ENCODE measurements around the gene FER. TPM values are rescaled to one million over a fixed set of nuclear protein-coding genes. Genes with fewer than 3 reads are reported as not detected.
"Not testable (repeated sequence)": the region's sequence is repeated elsewhere in the genome, so short reads cannot be mapped to it uniquely, and the experiment has no call there.

FER gene
- total RNA-seq (8.8 TPM), polyA plus RNA-seq (2.8 TPM)
- long read RNA-seq, donor 1: 0 reads
- long read RNA-seq, donor 2: 0 reads
- long read RNA-seq, donor 3: 0 reads
- long read RNA-seq, donor 4: 0 reads
- long read RNA-seq, donor 5, partial matches to known transcripts: 0 of 1 reads
- long read RNA-seq, donor 5, other reads (novel, unspliced or antisense): 0 of 1 reads
- long read RNA-seq, donor 6: 0 reads
- long read RNA-seq, donor 7: 0 reads
- long read RNA-seq, donor 8: 0 reads
- long read RNA-seq, donor 9: 0 reads
- long read RNA-seq, donor 10: 0 reads

- WGBS: 2% methylated on average over 21 of the region's 21 CpGs
- H3K4me1 ChIP-seq (ENCODE audit: control insufficient read depth in 2 of 2, insufficient read depth in 2 of 2, low read length in 2 of 2): peaks cover 0 to 5% of the 10 kb centered on the region in 2 donors
- DNase-seq (ENCODE audit: low read depth in 6 of 9, low spot score in 9 of 9): peak in 3 of 9 donors; percentile 18 to 50 (median 22)
- H3K4me3 ChIP-seq (ENCODE audit: low read length in 2 of 2): peak within 1 kb of the TSS; percentile 73 to 85
- peaks cover 0 to 4% of the 10 kb centered on the region in 2 donors for H3K9me3 ChIP-seq (ENCODE audit: control insufficient read depth in 2 of 2, insufficient read depth in 1 of 2, low read length in 1 of 2)
- H3K27me3 ChIP-seq (ENCODE audit: control insufficient read depth in 2 of 2, insufficient read depth in 1 of 2, low read length in 1 of 2): peaks cover 0 to 15% of the 10 kb centered on the region in 2 donors
- no peaks in the 10 kb centered on the region for H3K36me3 ChIP-seq (ENCODE audit: control insufficient read depth in 2 of 2, insufficient read depth in 2 of 2, low read length in 1 of 2)
- peak within 1 kb of the TSS; percentile 75 to 92 for H3K27ac ChIP-seq (ENCODE audit: low read depth in 1 of 2, low read length in 1 of 2)
These were observed at the start of gene FER for GRCh38 chr5:108747774-108748400. TSS of gene FER (plus strand) at chr5:108747897. CDS start at chr5:108798183, 50,286 bp downstream.

- not testable (repeated sequence) for H3K9me3 ChIP-seq (ENCODE audit: control insufficient read depth in 2 of 2, insufficient read depth in 1 of 2, low read length in 1 of 2)
- 98% methylated on average over 5 of the region's 5 CpGs for WGBS
These were observed 47.3 kb upstream of the FER start for GRCh38 chr5:108700388-108700787.

GRCh38 chr5:108700930-108701329 lies 46.8 kb upstream of the FER start:
- no peak overlapping the region for H3K4me3 ChIP-seq (ENCODE audit: low read length in 2 of 2)
- H3K27ac ChIP-seq (ENCODE audit: low read depth in 1 of 2, low read length in 1 of 2): no peak overlapping the region
- DNase-seq (ENCODE audit: low read depth in 6 of 9, low spot score in 9 of 9): no peak
- WGBS: 42% methylated on average over 3 of the region's 3 CpGs
- H3K27me3 ChIP-seq (ENCODE audit: control insufficient read depth in 2 of 2, insufficient read depth in 1 of 2, low read length in 1 of 2): no peaks in the 10 kb centered on the region
- no peaks in the 10 kb centered on the region for H3K4me1 ChIP-seq (ENCODE audit: control insufficient read depth in 2 of 2, insufficient read depth in 2 of 2, low read length in 2 of 2)
- H3K9me3 ChIP-seq (ENCODE audit: control insufficient read depth in 2 of 2, insufficient read depth in 1 of 2, low read length in 1 of 2): no peaks in the 10 kb centered on the region
- no peaks in the 10 kb centered on the region for H3K36me3 ChIP-seq (ENCODE audit: control insufficient read depth in 2 of 2, insufficient read depth in 2 of 2, low read length in 1 of 2)

More at GRCh38 chr5:108700388-108700787, 47.3 kb upstream of the FER start:
- not testable (repeated sequence) for H3K4me1 ChIP-seq (ENCODE audit: control insufficient read depth in 2 of 2, insufficient read depth in 2 of 2, low read length in 2 of 2); H3K27ac ChIP-seq (ENCODE audit: low read depth in 1 of 2, low read length in 1 of 2); H3K4me3 ChIP-seq (ENCODE audit: low read length in 2 of 2); DNase-seq (ENCODE audit: low read depth in 6 of 9, low spot score in 9 of 9); H3K27me3 ChIP-seq (ENCODE audit: control insufficient read depth in 2 of 2, insufficient read depth in 1 of 2, low read length in 1 of 2); H3K36me3 ChIP-seq (ENCODE audit: control insufficient read depth in 2 of 2, insufficient read depth in 2 of 2, low read length in 1 of 2)

GRCh38 chr5:108702546-108702945 lies 45.2 kb upstream of the FER start:
- Histone ChIP-seq H3K4me3 (ENCODE audit: low read length in 2 of 2) (no peak overlapping the region), H3K27me3 (ENCODE audit: control insufficient read depth in 2 of 2, insufficient read depth in 1 of 2, low read length in 1 of 2) (no peaks in the 10 kb centered on the region), H3K9me3 (ENCODE audit: control insufficient read depth in 2 of 2, insufficient read depth in 1 of 2, low read length in 1 of 2) (no peaks in the 10 kb centered on the region), H3K36me3 (ENCODE audit: control insufficient read depth in 2 of 2, insufficient read depth in 2 of 2, low read length in 1 of 2) (no peaks in the 10 kb centered on the region), H3K4me1 (ENCODE audit: control insufficient read depth in 2 of 2, insufficient read depth in 2 of 2, low read length in 2 of 2) (no peaks in the 10 kb centered on the region), H3K27ac (ENCODE audit: low read depth in 1 of 2, low read length in 1 of 2) (no peak overlapping the region)
- 94% methylated on average over 5 of the region's 5 CpGs for WGBS
- no peak for DNase-seq (ENCODE audit: low read depth in 6 of 9, low spot score in 9 of 9)

- WGBS: 94% methylated on average over 5 of the region's 5 CpGs
- H3K27me3 ChIP-seq (ENCODE audit: control insufficient read depth in 2 of 2, insufficient read depth in 1 of 2, low read length in 1 of 2): no peaks in the 10 kb centered on the region
- H3K27ac ChIP-seq (ENCODE audit: low read depth in 1 of 2, low read length in 1 of 2): no peak overlapping the region
- H3K9me3 ChIP-seq (ENCODE audit: control insufficient read depth in 2 of 2, insufficient read depth in 1 of 2, low read length in 1 of 2): no peaks in the 10 kb centered on the region
- H3K4me1 ChIP-seq (ENCODE audit: control insufficient read depth in 2 of 2, insufficient read depth in 2 of 2, low read length in 2 of 2): no peaks in the 10 kb centered on the region
- H3K36me3 ChIP-seq (ENCODE audit: control insufficient read depth in 2 of 2, insufficient read depth in 2 of 2, low read length in 1 of 2): no peaks in the 10 kb centered on the region
- H3K4me3 ChIP-seq (ENCODE audit: low read length in 2 of 2): no peak overlapping the region
- DNase-seq (ENCODE audit: low read depth in 6 of 9, low spot score in 9 of 9): no peak
These were observed 44.4 kb upstream of the FER start for GRCh38 chr5:108703313-108703712.

GRCh38 chr5:108707141-108707540 lies 40.6 kb upstream of the FER start:
- Histone ChIP-seq H3K4me1 (ENCODE audit: control insufficient read depth in 2 of 2, insufficient read depth in 2 of 2, low read length in 2 of 2) (no peaks in the 10 kb centered on the region), H3K36me3 (ENCODE audit: control insufficient read depth in 2 of 2, insufficient read depth in 2 of 2, low read length in 1 of 2) (no peaks in the 10 kb centered on the region), H3K4me3 (ENCODE audit: low read length in 2 of 2) (no peak overlapping the region), H3K9me3 (ENCODE audit: control insufficient read depth in 2 of 2, insufficient read depth in 1 of 2, low read length in 1 of 2) (no peaks in the 10 kb centered on the region), H3K27me3 (ENCODE audit: control insufficient read depth in 2 of 2, insufficient read depth in 1 of 2, low read length in 1 of 2) (no peaks in the 10 kb centered on the region), H3K27ac (ENCODE audit: low read depth in 1 of 2, low read length in 1 of 2) (no peak overlapping the region)
- WGBS: 97% methylated on average over 8 of the region's 8 CpGs
- no peak for DNase-seq (ENCODE audit: low read depth in 6 of 9, low spot score in 9 of 9)

- no peaks in the 10 kb centered on the region for H3K9me3 ChIP-seq (ENCODE audit: control insufficient read depth in 2 of 2, insufficient read depth in 1 of 2, low read length in 1 of 2)
- H3K27me3 ChIP-seq (ENCODE audit: control insufficient read depth in 2 of 2, insufficient read depth in 1 of 2, low read length in 1 of 2): no peaks in the 10 kb centered on the region
- no peaks in the 10 kb centered on the region for H3K36me3 ChIP-seq (ENCODE audit: control insufficient read depth in 2 of 2, insufficient read depth in 2 of 2, low read length in 1 of 2)
- H3K4me1 ChIP-seq (ENCODE audit: control insufficient read depth in 2 of 2, insufficient read depth in 2 of 2, low read length in 2 of 2): no peaks in the 10 kb centered on the region
- H3K4me3 ChIP-seq (ENCODE audit: low read length in 2 of 2): no peak overlapping the region
- WGBS: 96% methylated on average over 3 of the region's 3 CpGs
- no peak for DNase-seq (ENCODE audit: low read depth in 6 of 9, low spot score in 9 of 9)
- H3K27ac ChIP-seq (ENCODE audit: low read depth in 1 of 2, low read length in 1 of 2): no peak overlapping the region
These were observed 35.8 kb upstream of the FER start for GRCh38 chr5:108711898-108712297.

- Histone ChIP-seq H3K36me3 (ENCODE audit: control insufficient read depth in 2 of 2, insufficient read depth in 2 of 2, low read length in 1 of 2) (no peaks in the 10 kb centered on the region), H3K4me3 (ENCODE audit: low read length in 2 of 2) (no peak overlapping the region), H3K27ac (ENCODE audit: low read depth in 1 of 2, low read length in 1 of 2) (no peak overlapping the region), H3K4me1 (ENCODE audit: control insufficient read depth in 2 of 2, insufficient read depth in 2 of 2, low read length in 2 of 2) (no peaks in the 10 kb centered on the region), H3K27me3 (ENCODE audit: control insufficient read depth in 2 of 2, insufficient read depth in 1 of 2, low read length in 1 of 2) (no peaks in the 10 kb centered on the region), H3K9me3 (ENCODE audit: control insufficient read depth in 2 of 2, insufficient read depth in 1 of 2, low read length in 1 of 2) (no peaks in the 10 kb centered on the region)
- 81% methylated on average over 3 of the region's 3 CpGs for WGBS
- no peak for DNase-seq (ENCODE audit: low read depth in 6 of 9, low spot score in 9 of 9)
These were observed 32.3 kb upstream of the FER start for GRCh38 chr5:108715408-108715807.

- H3K27me3 ChIP-seq (ENCODE audit: control insufficient read depth in 2 of 2, insufficient read depth in 1 of 2, low read length in 1 of 2): no peaks in the 10 kb centered on the region
- H3K4me1 ChIP-seq (ENCODE audit: control insufficient read depth in 2 of 2, insufficient read depth in 2 of 2, low read length in 2 of 2): no peaks in the 10 kb centered on the region
- no peaks in the 10 kb centered on the region for H3K9me3 ChIP-seq (ENCODE audit: control insufficient read depth in 2 of 2, insufficient read depth in 1 of 2, low read length in 1 of 2)
- no peak overlapping the region for H3K4me3 ChIP-seq (ENCODE audit: low read length in 2 of 2)
- no peak overlapping the region for H3K27ac ChIP-seq (ENCODE audit: low read depth in 1 of 2, low read length in 1 of 2)
- no peak for DNase-seq (ENCODE audit: low read depth in 6 of 9, low spot score in 9 of 9)
- no peaks in the 10 kb centered on the region for H3K36me3 ChIP-seq (ENCODE audit: control insufficient read depth in 2 of 2, insufficient read depth in 2 of 2, low read length in 1 of 2)
These were observed 27.3 kb upstream of the FER start for GRCh38 chr5:108720391-108720790.
